HepG2 (cell line): ENCODE measurements around the gene P2RY2. TPM values are rescaled to one million over a fixed set of nuclear protein-coding genes. Genes with fewer than 3 reads are reported as not detected.

ENCODE experiments used
- BATF2 ChIP-seq: sonication (generic); formaldehyde crosslinking; IDR thresholded peaks from 2 replicates; pipeline ENCODE4 v1.8.0; 2022; ENCODE audit warnings: mild to moderate bottlenecking, missing genetic modification reagents, moderate library complexity
- CBX1 ChIP-seq: IDR thresholded peaks from one replicate; pipeline ENCODE4 v1.6.1; 2016; ENCODE audit warnings: antibody characterized with exemption, low read depth
- CCDC6 ChIP-seq: sonication (generic); formaldehyde crosslinking; IDR thresholded peaks from 2 replicates; pipeline ENCODE4 v1.8.1; 2022; ENCODE audit warnings: mild to moderate bottlenecking, missing genetic modification reagents, moderate library complexity
- DR1 ChIP-seq: sonication (generic); formaldehyde crosslinking; IDR thresholded peaks from 2 replicates; pipeline ENCODE4 v1.8.0; 2021; ENCODE audit warnings: mild to moderate bottlenecking, missing genetic modification reagents, inconsistent platforms
- DRAP1 ChIP-seq: IDR thresholded peaks from 2 replicates; pipeline ENCODE4 v1.6.1; 2016; ENCODE audit warnings: missing genetic modification reagents, missing compliant biosample characterization
- ELF4 ChIP-seq: sonication (generic); formaldehyde crosslinking; IDR thresholded peaks from 2 replicates; pipeline ENCODE4 v1.5.0; 2020; ENCODE audit warnings: missing genetic modification reagents, mild to moderate bottlenecking, moderate library complexity, borderline replicate concordance
- GATAD2A ChIP-seq: IDR thresholded peaks from 2 replicates; pipeline ENCODE4 v1.6.1; 2016
- HOXA3 ChIP-seq: sonication (generic); formaldehyde crosslinking; IDR thresholded peaks from 2 replicates; pipeline ENCODE4 v1.5.0; 2020; ENCODE audit warnings: missing genetic modification reagents
- IRF2 ChIP-seq: IDR thresholded peaks from 2 replicates; pipeline ENCODE4 v1.6.1; 2018; ENCODE audit warnings: missing genetic modification reagents, missing compliant biosample characterization
- KDM3A ChIP-seq: IDR thresholded peaks from 2 replicates; pipeline ENCODE4 v1.6.1; 2018; ENCODE audit warnings: low read depth, missing compliant biosample characterization
- MXD3 ChIP-seq: IDR thresholded peaks from 2 replicates; pipeline ENCODE4 v1.6.1; 2016; ENCODE audit warnings: mild to moderate bottlenecking, missing biosample characterization, missing genetic modification reagents
- POLR2AphosphoS5 ChIP-seq: IDR thresholded peaks from 2 replicates; pipeline ENCODE4 v1.6.1; 2012; ENCODE audit warnings: low read depth, low read length
- REST ChIP-seq, 2 experiments: IDR thresholded peaks; 2 replicates each; pipeline ENCODE4 v1.6.1; 2011 to 2012; ENCODE audit warnings: low read length in 2 of 2, borderline replicate concordance in 1 of 2, low read depth in 1 of 2, mild to moderate bottlenecking in 1 of 2, moderate library complexity in 1 of 2
- RNF219 ChIP-seq: sonication (generic); formaldehyde crosslinking; IDR thresholded peaks from 2 replicates; pipeline ENCODE4 v1.5.0; 2020; ENCODE audit warnings: mild to moderate bottlenecking, missing genetic modification reagents
- RXRA ChIP-seq: sonication (generic); formaldehyde crosslinking; IDR thresholded peaks from 2 replicates; pipeline ENCODE4 v1.5.1; 2020; ENCODE audit warnings: missing genetic modification reagents
- SP4 ChIP-seq: sonication (generic); formaldehyde crosslinking; IDR thresholded peaks from 2 replicates; pipeline ENCODE4 v1.8.1; 2023; ENCODE audit warnings: mild to moderate bottlenecking, missing genetic modification reagents
- TEF ChIP-seq: sonication (generic); formaldehyde crosslinking; IDR thresholded peaks from 2 replicates; pipeline ENCODE4 v1.5.0; 2020; ENCODE audit warnings: missing genetic modification reagents
- XBP1 ChIP-seq: sonication (generic); formaldehyde crosslinking; IDR thresholded peaks from 2 replicates; pipeline ENCODE4 v1.5.0; 2020; ENCODE audit warnings: missing genetic modification reagents
- ZNF207 ChIP-seq: fragments of 450-650 bp; IDR thresholded peaks from 2 replicates; pipeline ENCODE4 v1.6.1; 2016; ENCODE audit warnings: antibody characterized with exemption, borderline replicate concordance
- ZNF333 ChIP-seq: sonication (generic); formaldehyde crosslinking; IDR thresholded peaks from 2 replicates; pipeline ENCODE4 v1.4.0; 2020; ENCODE audit warnings: mild to moderate bottlenecking, missing genetic modification reagents, borderline replicate concordance
- ZNF564 ChIP-seq: sonication (generic); formaldehyde crosslinking; IDR thresholded peaks from 2 replicates; pipeline ENCODE4 v1.8.1; 2023; ENCODE audit warnings: mild to moderate bottlenecking, missing genetic modification reagents
- ZNF75D ChIP-seq: sonication (generic); formaldehyde crosslinking; IDR thresholded peaks from 2 replicates; pipeline ENCODE4 v1.8.1; 2023; ENCODE audit warnings: missing genetic modification reagents, mild to moderate bottlenecking, borderline replicate concordance
- polyA plus RNA-seq, 8 experiments: library from polyadenylated mRNA; depleted of rRNA in 3 of 8; stranded (reverse) in 7 of 8; unstranded in 1 of 8; fragments of >200 nt; fragmentation: Illumina TruSeq in 4 of 8; extraction: Trizol in 4 of 8; gene quantifications; 2 replicates each; pipeline versions ENCODE4 v1.2.1 to v1.2.3, GENCODE V29; 2011 to 2016; ENCODE audit warnings: low read depth in 4 of 8, missing spikeins in 1 of 8, mixed read lengths in 1 of 8; ENCODE audit not compliant: insufficient read depth in 1 of 8
- total RNA-seq, 5 experiments: library from RNA; depleted of rRNA; stranded (reverse); fragments of >200 nt; fragmentation: Illumina TruSeq; extraction: Trizol; gene quantifications; 2 replicates each; pipeline ENCODE4 v1.2.3, GENCODE V29; 2016; ENCODE audit warnings: low read depth in 1 of 5

P2RY2 gene
- total and polyA plus RNA-seq, 2 of the 13 experiments (the other 11 are each of a cell fraction or from before 2014, with no cell fraction given) = 0.95 to 3.1 TPM

- TF ChIP-seq KDM3A (CRISPR knock-in tag) (no peak), GATAD2A (CRISPR knock-in tag) (0 out of 2 replicates have a peak, but pooled peaks have one; percentile 26), IRF2 (no peak), ZNF564 (CRISPR knock-in tag) (0 out of 2 replicates have a peak, but pooled peaks have one; percentile 60), XBP1 (CRISPR knock-in tag) (no peak), HOXA3 (CRISPR knock-in tag) (0 out of 2 replicates have a peak, but pooled peaks have one; percentile 6), REST (IDR thresholded peaks at IDR 0.05; ENCODE audit: borderline replicate concordance in 1 of 2, low read depth in 1 of 2, low read length in 2 of 2) (no peak), ZNF207 (no peak), CCDC6 (CRISPR knock-in tag) (0 out of 2 replicates have a peak, but pooled peaks have one; percentile 55), DR1 (no peak), ZNF333 (CRISPR knock-in tag) (no peak), POLR2AphosphoS5 (no peak), TEF (no peak), DRAP1 (CRISPR knock-in tag) (no peak), MXD3 (CRISPR knock-in tag) (no peak), ZNF75D (CRISPR knock-in tag) (no peak), BATF2 (CRISPR knock-in tag) (no peak), CBX1 (no peak), RNF219 (CRISPR knock-in tag) (no peak), ELF4 (no peak), RXRA (CRISPR knock-in tag) (peak; percentile 21; the same call in 1 of the 2 replicates), SP4 (CRISPR knock-in tag) (no peak)
Observed at GRCh38 chr11:73173755-73174494, 44.2 kb upstream of the P2RY2 start (continued).
